GM12864 (cell line): Measurements from ENCODE around the gene CLIC3.

Experiments used
- DNase-seq: peaks from one replicate; pipeline ENCODE4 v3.0.0-alpha.2; 2011; ENCODE audit warnings: low read depth
- H3K4me3 ChIP-seq: 2 replicates; pipeline ENCODE4 v1.5.1; 2011; ENCODE audit warnings: mild to moderate bottlenecking, low read depth, low read length, control low read depth
- CTCF ChIP-seq: IDR thresholded peaks from 2 replicates; pipeline ENCODE4 v1.5.1; 2011; ENCODE audit warnings: low read depth, mild to moderate bottlenecking, moderate library complexity, low read length, control low read depth, inconsistent platforms; ENCODE audit errors: missing control alignments

CLIC3 gene

GRCh38 chr9:137015976-137016375, 19.6 kb upstream of the CLIC3 start:
- TF ChIP-seq CTCF: no peak
- no peak for DNase-seq

GRCh38 chr9:137015540-137015930, 19.2 kb upstream of the CLIC3 start:
- no peak for TF ChIP-seq CTCF
- no peak overlapping the region for H3K4me3 ChIP-seq
- no peak for DNase-seq

More at GRCh38 chr9:137015976-137016375, 19.6 kb upstream of the CLIC3 start:
- H3K4me3 ChIP-seq: no peak overlapping the region

- TF ChIP-seq CTCF: no peak
- H3K4me3 ChIP-seq: no peak overlapping the region
- no peak for DNase-seq
These were observed 18.6 kb upstream of the CLIC3 start for GRCh38 chr9:137014776-137015539.

- H3K4me3 ChIP-seq: no peak overlapping the region
- no peak for TF ChIP-seq CTCF
- no peak for DNase-seq
These were observed 17.8 kb upstream of the CLIC3 start for GRCh38 chr9:137014166-137014565.

GRCh38 chr9:137013571-137013940, 17.2 kb upstream of the CLIC3 start:
- TF ChIP-seq CTCF: no peak
- no peak overlapping the region for H3K4me3 ChIP-seq
- DNase-seq: no peak

- H3K4me3 ChIP-seq: no peak overlapping the region
- DNase-seq: no peak
- TF ChIP-seq CTCF: no peak
These were observed 16.6 kb upstream of the CLIC3 start for GRCh38 chr9:137012694-137013570.
